Neuronal stem cell (in vitro differentiated cells): Measurements from ENCODE around the gene LRMDA.

ENCODE experiments used
- DNase-seq: peaks from one replicate; pipeline ENCODE4 v3.0.0-alpha.2; 2013; ENCODE audit warnings: low spot score
- H2AFZ ChIP-seq: one replicate; pipeline ENCODE4 v1.6.1; 2013; ENCODE audit warnings: mild to moderate bottlenecking, low read length, inconsistent platforms
- H2AK5ac ChIP-seq: 2 replicates; pipeline ENCODE4 v1.6.1; 2013; ENCODE audit warnings: low read depth, mild to moderate bottlenecking, inconsistent platforms, low read length, moderate library complexity, mixed read lengths
- H2BK120ac ChIP-seq: 2 replicates; pipeline ENCODE4 v1.6.1; 2013; ENCODE audit warnings: low read depth, mild to moderate bottlenecking, inconsistent platforms, low read length, moderate library complexity, mixed read lengths
- H2BK12ac ChIP-seq: one replicate; pipeline ENCODE4 v1.6.1; 2013; ENCODE audit warnings: low read length, inconsistent platforms
- H2BK15ac ChIP-seq: 2 replicates; pipeline ENCODE4 v1.6.1; 2013; ENCODE audit warnings: mild to moderate bottlenecking, low read length, inconsistent platforms, mixed read lengths
- H2BK5ac ChIP-seq: one replicate; pipeline ENCODE4 v1.6.1; 2013; ENCODE audit warnings: inconsistent platforms, mild to moderate bottlenecking, low read length, moderate library complexity
- H3K14ac ChIP-seq: one replicate; pipeline ENCODE4 v1.6.1; 2013; ENCODE audit warnings: low read length, inconsistent platforms
- H3K18ac ChIP-seq: 2 replicates; pipeline ENCODE4 v1.6.1; 2013; ENCODE audit warnings: low read length, inconsistent platforms
- H3K23ac ChIP-seq: 2 replicates; pipeline ENCODE4 v1.6.1; 2013; ENCODE audit warnings: low read depth, mild to moderate bottlenecking, mixed read lengths, low read length, inconsistent platforms; ENCODE audit not compliant: poor library complexity
- H3K27ac ChIP-seq: replicated peaks from 3 replicates; pipeline ENCODE4 v1.5.1; 2013; ENCODE audit warnings: low read length, inconsistent platforms
- H3K27me3 ChIP-seq, 3 experiments: 2 replicates each; pipeline ENCODE4 v1.6.1; 2013; ENCODE audit warnings: low read length in 3 of 3, mild to moderate bottlenecking in 2 of 3, inconsistent platforms in 1 of 3, low read depth in 1 of 3, mixed read lengths in 1 of 3, moderate library complexity in 1 of 3; ENCODE audit not compliant: control insufficient read depth in 3 of 3, insufficient read depth in 3 of 3
- H3K36me3 ChIP-seq, 2 donors: replicated peaks in 1 of 2; 2 replicates each; pipeline ENCODE4 v1.6.1; 2013; ENCODE audit warnings: low read length in 2 of 2; ENCODE audit not compliant: control insufficient read depth in 2 of 2, insufficient read depth in 2 of 2
- H3K4ac ChIP-seq: 2 replicates; pipeline ENCODE4 v1.6.1; 2013; ENCODE audit warnings: inconsistent platforms, mild to moderate bottlenecking, low read length, moderate library complexity
- H3K4me1 ChIP-seq, 2 donors: 1 replicate in 1 of 2; 2 replicates in 1 of 2; pipeline ENCODE4 v1.6.1; 2013; ENCODE audit warnings: low read length in 2 of 2, low read depth in 1 of 2; ENCODE audit not compliant: control insufficient read depth in 2 of 2, insufficient read depth in 1 of 2
- H3K4me2 ChIP-seq: one replicate; pipeline ENCODE4 v1.6.1; 2013; ENCODE audit warnings: mild to moderate bottlenecking, low read length, inconsistent platforms; ENCODE audit not compliant: insufficient read depth, poor library complexity, severe bottlenecking
- H3K4me3 ChIP-seq, 2 donors: 2 replicates each; pipeline ENCODE4 v1.5.1; 2013; ENCODE audit warnings: low read length in 2 of 2, mild to moderate bottlenecking in 2 of 2, inconsistent platforms in 1 of 2, moderate library complexity in 1 of 2
- H3K79me1 ChIP-seq: one replicate; pipeline ENCODE4 v1.6.1; 2013; ENCODE audit warnings: low read depth, mild to moderate bottlenecking, inconsistent platforms, low read length, moderate library complexity
- H3K9ac ChIP-seq: one replicate; pipeline ENCODE4 v1.6.1; 2013; ENCODE audit warnings: mild to moderate bottlenecking, low read depth, low read length, inconsistent platforms; ENCODE audit not compliant: poor library complexity
- H3K9me3 ChIP-seq, 2 donors: replicated peaks in 1 of 2; 2 replicates each; pipeline versions ENCODE3 to v1.6.1; 2013; ENCODE audit warnings: low read length in 2 of 2, mild to moderate bottlenecking in 2 of 2, inconsistent platforms in 1 of 2, low read depth in 1 of 2, mixed read lengths in 1 of 2, moderate library complexity in 1 of 2; ENCODE audit not compliant: control insufficient read depth in 2 of 2, insufficient read depth in 1 of 2
- H4K8ac ChIP-seq: one replicate; pipeline ENCODE4 v1.6.1; 2013; ENCODE audit warnings: low read depth, mild to moderate bottlenecking, inconsistent platforms, low read length, moderate library complexity
- H4K91ac ChIP-seq: one replicate; pipeline ENCODE4 v1.6.1; 2013; ENCODE audit warnings: low read length, low read depth, mild to moderate bottlenecking, inconsistent platforms; ENCODE audit not compliant: poor library complexity
- WGBS, 2 donors: extraction: QIAGEN DNeasy Blood & Tissue Kit; methylation state at CpG; one replicate each; pipeline ENCODE4 v1.1.7; 2013; ENCODE audit warnings: missing lambda C conversion rate in 2 of 2, mixed read lengths in 1 of 2; ENCODE audit not compliant: insufficient read length in 2 of 2, insufficient replicate concordance in 1 of 2; ENCODE audit errors: extremely low coverage in 2 of 2; 5-methylcytosine and 5-hydroxymethylcytosine counted together

Gene LRMDA

GRCh38 chr10:75847477-75847876, 416.1 kb downstream of the LRMDA start:
- Histone ChIP-seq H3K9ac (no peak overlapping the region), H3K9me3 (no peaks in the 10 kb centered on the region), H3K23ac (no peak overlapping the region), H3K18ac (no peak overlapping the region), H2BK5ac (no peak overlapping the region), H4K8ac (no peak overlapping the region), H3K4me2 (no peak overlapping the region), H3K27me3 (no peaks in the 10 kb centered on the region), H4K91ac (no peak overlapping the region), H2AFZ (no peak overlapping the region), H3K4me1 (peaks cover 0 to 4% of the 10 kb centered on the region in 2 donors), H3K4ac (no peak overlapping the region), H2BK120ac (no peak overlapping the region), H3K27ac (no peak overlapping the region), H2AK5ac (no peak overlapping the region), H3K14ac (no peak overlapping the region), H3K79me1 (no peaks in the 10 kb centered on the region), H3K4me3 (no peak overlapping the region), H2BK15ac (no peak overlapping the region), H2BK12ac (no peak overlapping the region), H3K36me3 (no peaks in the 10 kb centered on the region)
- DNase-seq = no peak

- H3K4me2 ChIP-seq = no peak overlapping the region
- H3K4me1 ChIP-seq = no peaks in the 10 kb centered on the region
- H3K14ac ChIP-seq = no peak overlapping the region
- no peaks in the 10 kb centered on the region for H3K27me3 ChIP-seq
- H3K79me1 ChIP-seq = no peaks in the 10 kb centered on the region
- no peak overlapping the region for H2BK15ac ChIP-seq
- no CpG with 5 or more reads among the region's 5 CpGs for WGBS, 2 donors
- no peaks in the 10 kb centered on the region for H3K9me3 ChIP-seq
- no peak for DNase-seq
- H3K9ac ChIP-seq = no peak overlapping the region
- no peak overlapping the region for H2BK12ac ChIP-seq
- no peak overlapping the region for H3K4me3 ChIP-seq
- no peak overlapping the region for H2BK120ac ChIP-seq
- no peak overlapping the region for H2BK5ac ChIP-seq
- no peak overlapping the region for H2AFZ ChIP-seq
- no peak overlapping the region for H3K27ac ChIP-seq
- no peaks in the 10 kb centered on the region for H3K36me3 ChIP-seq
- H4K91ac ChIP-seq = no peak overlapping the region
- no peak overlapping the region for H3K23ac ChIP-seq
- no peak overlapping the region for H2AK5ac ChIP-seq
- no peak overlapping the region for H4K8ac ChIP-seq
- H3K18ac ChIP-seq = no peak overlapping the region
- H3K4ac ChIP-seq = no peak overlapping the region
Measured at GRCh38 chr10:75851580-75852345, 420.3 kb downstream of the LRMDA start.

- H2BK15ac ChIP-seq = no peak overlapping the region
- H3K27ac ChIP-seq = no peak overlapping the region
- WGBS, 2 donors = no CpG with 5 or more reads among the region's 3 CpGs
- H3K4me2 ChIP-seq = no peak overlapping the region
- no peak overlapping the region for H2AFZ ChIP-seq
- H3K4me3 ChIP-seq = no peak overlapping the region
- no peaks in the 10 kb centered on the region for H3K4me1 ChIP-seq
- H3K9ac ChIP-seq = no peak overlapping the region
- H3K18ac ChIP-seq = no peak overlapping the region
- no peaks in the 10 kb centered on the region for H3K36me3 ChIP-seq
- H3K79me1 ChIP-seq = no peaks in the 10 kb centered on the region
- H3K9me3 ChIP-seq = no peaks in the 10 kb centered on the region
- no peak overlapping the region for H4K8ac ChIP-seq
- H3K23ac ChIP-seq = no peak overlapping the region
- DNase-seq = no peak
- no peak overlapping the region for H2AK5ac ChIP-seq
- H4K91ac ChIP-seq = no peak overlapping the region
- H2BK120ac ChIP-seq = no peak overlapping the region
- H2BK5ac ChIP-seq = no peak overlapping the region
- H3K4ac ChIP-seq = no peak overlapping the region
- H2BK12ac ChIP-seq = no peak overlapping the region
- H3K14ac ChIP-seq = no peak overlapping the region
- H3K27me3 ChIP-seq = no peaks in the 10 kb centered on the region
Measured at GRCh38 chr10:75852851-75853484, 421.5 kb downstream of the LRMDA start.

- no peak for DNase-seq
- no peak overlapping the region for H2AK5ac ChIP-seq
- no peak overlapping the region for H3K9ac ChIP-seq
- no peak overlapping the region for H3K23ac ChIP-seq
- no peak overlapping the region for H2BK12ac ChIP-seq
- H3K18ac ChIP-seq = no peak overlapping the region
- no peak overlapping the region for H2BK120ac ChIP-seq
- H3K27ac ChIP-seq = no peak overlapping the region
- WGBS, 2 donors = no CpG with 5 or more reads among the region's 5 CpGs
- H3K4me3 ChIP-seq = no peak overlapping the region
- no peaks in the 10 kb centered on the region for H3K9me3 ChIP-seq
- no peaks in the 10 kb centered on the region for H3K4me1 ChIP-seq
- H3K27me3 ChIP-seq = no peaks in the 10 kb centered on the region
- no peak overlapping the region for H2BK15ac ChIP-seq
- H2BK5ac ChIP-seq = no peak overlapping the region
- H3K14ac ChIP-seq = no peak overlapping the region
- no peak overlapping the region for H4K8ac ChIP-seq
- no peak overlapping the region for H4K91ac ChIP-seq
- H3K4ac ChIP-seq = no peak overlapping the region
- H3K4me2 ChIP-seq = no peak overlapping the region
- H3K36me3 ChIP-seq = no peaks in the 10 kb centered on the region
- H3K79me1 ChIP-seq = no peaks in the 10 kb centered on the region
- H2AFZ ChIP-seq = no peak overlapping the region
Measured at GRCh38 chr10:75857269-75857846, 425.9 kb downstream of the LRMDA start.
